Umbilical cord (tissue), 2 donors: ENCODE measurements around the gene NCAM1. TPM values are rescaled to one million over a fixed set of nuclear protein-coding genes. Genes with fewer than 3 reads are reported as not detected.
A peak's percentile ranks its signal among the peaks of the same experiment; 100 is the strongest.

Experiments used
- DNase-seq: peaks from one replicate; pipeline ENCODE4 v3.0.0-alpha.2; 2015; ENCODE audit warnings: low spot score
- total RNA-seq: library from RNA; depleted of rRNA; stranded (reverse); fragments of >200 nt; gene quantifications from one replicate; pipeline ENCODE4 v1.2.3, GENCODE V29; 2014; ENCODE audit warnings: low replicate concordance; ENCODE audit not compliant: insufficient read depth

The NCAM1 gene
- total RNA-seq, 1 donor from 2014 or later, result 3.4 TPM

DNA sequence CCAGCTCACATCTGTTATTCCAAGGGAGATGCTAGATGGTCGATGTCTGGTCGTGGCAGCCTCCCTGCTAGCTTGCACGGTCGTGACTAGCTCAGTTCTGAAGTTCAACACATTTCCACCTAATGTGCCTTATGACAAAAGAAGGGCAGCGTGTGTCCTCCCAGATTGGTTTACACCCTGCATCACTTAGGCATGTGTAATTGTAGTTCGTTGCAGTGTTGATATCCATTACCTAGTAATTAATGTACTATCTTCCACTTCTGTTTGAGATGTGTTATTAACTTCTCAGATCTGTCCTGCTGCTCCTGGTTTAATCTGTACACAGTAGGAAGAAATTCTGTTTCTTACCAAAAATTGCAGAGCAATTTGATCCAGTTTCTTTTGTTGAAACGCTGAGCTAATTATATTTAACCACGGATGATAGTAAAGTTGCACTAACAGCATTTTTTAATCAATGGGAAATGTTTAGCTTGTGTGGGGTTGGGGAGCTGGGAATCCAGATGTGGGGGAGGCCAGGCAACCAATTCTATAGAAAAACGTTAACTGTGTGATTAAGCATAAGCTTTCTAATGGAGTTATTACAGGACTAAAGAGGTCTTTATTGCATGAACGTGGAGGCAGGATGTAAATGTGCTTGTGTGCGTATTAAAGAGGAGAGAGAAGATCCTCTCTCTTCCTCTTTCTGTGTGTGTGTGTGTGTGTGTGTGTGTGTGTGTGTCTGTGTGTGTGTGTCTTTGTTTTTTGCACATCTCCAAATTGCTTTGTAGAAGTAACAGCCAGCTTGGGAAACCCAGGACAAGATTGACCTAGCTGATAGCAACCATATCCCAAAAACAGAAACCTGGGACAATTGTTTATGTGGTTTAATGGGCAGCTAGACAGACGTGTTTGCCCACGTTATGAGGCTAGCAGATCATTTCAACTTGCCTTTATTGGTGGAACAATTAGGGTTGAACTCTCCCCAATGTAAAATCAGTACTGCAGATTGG lies 207.4 kb downstream of the NCAM1 start:
- no peak for DNase-seq

DNA sequence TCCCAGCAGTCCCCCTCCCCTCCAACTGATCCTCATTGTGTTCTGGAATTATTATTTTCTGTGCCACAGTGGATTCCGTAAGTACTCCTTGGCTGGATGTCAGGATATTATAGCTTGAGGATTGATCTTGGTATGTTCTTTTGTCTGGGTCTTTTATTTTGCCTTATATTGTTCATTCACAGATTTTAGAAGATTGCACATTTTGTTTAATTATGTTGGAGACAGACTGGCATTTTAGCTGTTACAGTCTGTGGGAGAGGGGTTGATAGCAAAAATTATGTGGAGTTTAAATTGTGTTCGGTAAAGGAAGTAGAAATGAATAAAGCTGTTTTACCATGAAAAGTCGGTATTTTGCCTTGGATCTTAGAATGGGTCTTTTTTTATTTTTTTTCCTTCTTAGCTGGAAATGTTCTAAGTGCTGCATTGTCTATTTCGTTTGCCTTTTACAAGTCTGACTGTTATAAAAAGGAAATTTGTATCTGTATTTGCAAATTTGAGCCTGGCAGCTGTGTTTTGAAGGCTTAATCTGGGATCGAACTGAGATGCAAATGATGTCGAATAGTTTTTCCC lies 211.2 kb downstream of the NCAM1 start:
- DNase-seq, result no peak

DNA sequence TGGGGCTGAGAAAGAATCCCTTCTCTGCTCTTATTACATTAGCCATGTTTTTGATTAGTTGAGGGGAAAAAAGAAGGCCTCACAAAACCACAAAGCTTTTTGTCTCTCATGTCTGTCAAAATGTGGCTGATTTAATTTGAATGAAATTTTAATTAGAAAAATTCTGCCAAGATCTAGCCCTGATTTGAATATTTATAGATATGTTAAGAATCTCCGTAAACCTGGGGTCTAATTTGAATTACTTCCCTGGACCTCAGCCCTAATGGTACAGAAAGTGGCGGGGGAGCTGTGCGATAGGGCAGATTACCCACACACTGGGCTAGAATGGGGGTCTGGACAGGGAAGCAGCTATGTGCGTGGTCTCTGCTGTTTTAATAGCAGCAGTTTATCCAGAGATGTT lies 211.9 kb downstream of the NCAM1 start:
- DNase-seq, result no peak

DNA sequence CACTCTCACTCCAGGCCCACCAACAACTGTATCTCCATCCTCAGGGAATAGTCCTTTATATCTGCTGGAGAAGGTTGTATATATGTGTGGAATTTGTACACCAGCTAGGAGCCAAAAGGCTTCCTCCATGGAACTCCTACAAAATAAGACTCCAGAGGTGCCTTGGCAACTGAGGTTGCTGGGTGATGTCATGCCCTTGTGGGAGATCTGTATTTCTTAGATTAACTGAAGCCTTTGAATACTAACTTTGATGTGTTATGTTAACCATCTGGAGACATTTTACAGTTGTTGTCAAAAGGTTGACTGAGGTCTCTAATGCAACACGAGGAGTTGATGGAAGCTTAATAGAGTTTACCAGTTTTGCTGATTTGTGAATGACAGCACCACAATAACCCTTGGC lies 213.7 kb downstream of the NCAM1 start:
- peak; percentile 50 for DNase-seq

DNA sequence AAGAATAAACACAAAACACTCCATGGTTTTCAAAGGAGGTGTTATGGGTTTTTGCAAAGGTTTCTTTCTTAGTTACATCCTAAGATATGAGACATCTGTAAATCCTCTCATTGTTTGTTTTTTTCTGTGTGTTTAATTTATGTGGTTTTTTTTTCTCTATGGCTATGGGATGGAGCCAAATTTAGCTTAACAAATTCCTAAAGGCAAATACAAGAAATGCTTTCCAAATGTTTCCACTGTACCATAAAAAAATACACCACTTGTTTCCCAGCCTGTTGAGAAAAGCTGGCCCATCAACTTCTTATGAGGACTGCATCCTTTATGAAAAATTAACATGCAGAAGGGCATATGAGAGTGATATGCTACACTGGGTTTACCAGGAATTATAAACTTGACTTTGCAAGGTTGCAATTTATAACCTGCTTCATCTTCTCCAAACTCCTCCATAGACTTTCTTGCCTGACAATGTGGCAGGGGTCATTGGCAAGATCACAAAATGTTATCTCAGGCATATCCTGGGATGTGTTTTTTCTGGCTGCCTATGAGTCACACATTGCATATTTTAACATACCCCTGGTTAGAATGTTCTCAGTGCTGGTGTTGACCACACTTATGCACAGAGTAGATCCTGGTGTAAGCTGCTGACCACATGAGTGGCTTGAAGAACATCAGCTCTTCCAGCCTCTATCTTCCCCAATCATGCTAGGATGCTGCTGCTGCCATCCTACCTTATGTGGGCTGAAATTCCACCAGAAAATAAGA lies 215.6 kb downstream of the NCAM1 start:
- peak; percentile 66 for DNase-seq

DNA sequence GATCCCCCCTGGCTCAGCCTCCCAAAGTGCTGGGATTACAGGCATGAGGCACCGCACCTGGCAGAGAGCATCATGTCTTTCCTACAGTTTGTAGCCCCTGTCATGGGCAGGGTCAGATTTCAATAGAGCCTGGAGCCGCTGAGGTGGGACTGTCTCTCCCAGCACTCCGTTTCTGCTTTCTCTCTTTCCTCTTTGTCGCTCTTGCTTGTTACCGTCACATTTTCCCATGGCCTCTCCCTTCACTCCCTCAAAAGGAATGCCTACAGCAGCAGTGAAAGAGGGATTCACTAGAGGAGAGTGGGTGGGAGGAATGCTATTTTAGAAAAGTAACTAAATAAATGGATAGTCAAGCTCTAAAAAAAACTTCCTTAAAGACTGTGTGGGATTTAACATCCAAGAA lies 216.5 kb downstream of the NCAM1 start:
- no peak for DNase-seq

DNA sequence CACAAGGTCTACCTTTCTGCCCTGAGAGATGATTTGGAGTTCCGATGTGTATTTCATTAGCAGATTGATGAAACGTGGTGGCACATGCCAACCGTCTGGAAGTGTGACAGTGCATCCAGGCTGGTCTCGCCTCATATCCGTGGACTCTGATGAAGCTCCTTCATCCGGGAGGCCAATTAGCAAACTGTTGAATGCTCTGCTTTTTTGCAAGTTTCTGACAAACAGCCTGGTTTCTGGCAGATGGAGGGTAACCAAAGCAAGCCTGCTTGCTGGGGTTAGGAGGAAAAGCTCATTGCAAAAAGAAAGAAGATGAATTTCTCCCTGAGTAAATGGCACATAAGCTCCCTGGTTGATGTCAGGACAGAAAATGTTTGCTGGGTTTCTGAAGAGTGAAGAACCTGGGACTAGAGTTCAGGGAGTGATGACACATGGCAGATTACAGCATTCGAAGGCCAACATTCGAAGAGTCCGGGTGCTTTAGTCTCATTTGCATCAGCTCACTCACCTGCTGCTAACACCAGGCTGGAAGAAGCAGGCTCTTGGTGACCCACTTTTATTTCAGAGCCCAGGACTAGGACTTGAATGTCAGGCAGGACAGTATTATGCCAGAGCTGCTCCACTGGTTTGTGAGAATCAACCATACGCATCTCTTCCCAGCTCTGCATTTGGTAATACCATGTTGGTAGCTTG lies 217.3 kb downstream of the NCAM1 start:
- DNase-seq, result no peak

DNA sequence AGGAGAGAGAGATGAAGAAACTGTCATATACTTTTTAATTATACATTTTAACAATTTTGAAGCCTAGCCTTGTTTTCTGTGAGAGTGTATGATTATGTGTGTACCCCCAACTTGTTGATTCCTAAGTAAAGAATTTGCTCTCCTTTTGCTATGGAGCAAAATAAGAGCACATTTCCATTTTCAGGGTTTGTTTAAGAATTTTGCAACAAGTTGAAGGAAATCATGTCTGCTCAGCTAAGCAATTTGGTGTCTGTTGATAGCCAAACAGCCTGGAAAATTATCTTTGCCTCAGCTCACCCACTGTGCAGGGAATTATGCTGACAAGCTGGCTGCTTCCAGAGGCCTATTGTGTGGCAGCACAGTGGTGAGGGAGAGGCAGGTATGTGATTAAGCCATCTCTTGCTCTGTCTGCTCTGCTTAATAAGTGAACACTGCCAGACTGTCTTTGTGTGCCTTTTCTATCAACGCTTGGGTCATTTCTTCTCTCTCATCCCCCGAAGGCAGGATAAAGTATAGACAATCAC lies 218.0 kb downstream of the NCAM1 start:
- DNase-seq, result no peak

DNA sequence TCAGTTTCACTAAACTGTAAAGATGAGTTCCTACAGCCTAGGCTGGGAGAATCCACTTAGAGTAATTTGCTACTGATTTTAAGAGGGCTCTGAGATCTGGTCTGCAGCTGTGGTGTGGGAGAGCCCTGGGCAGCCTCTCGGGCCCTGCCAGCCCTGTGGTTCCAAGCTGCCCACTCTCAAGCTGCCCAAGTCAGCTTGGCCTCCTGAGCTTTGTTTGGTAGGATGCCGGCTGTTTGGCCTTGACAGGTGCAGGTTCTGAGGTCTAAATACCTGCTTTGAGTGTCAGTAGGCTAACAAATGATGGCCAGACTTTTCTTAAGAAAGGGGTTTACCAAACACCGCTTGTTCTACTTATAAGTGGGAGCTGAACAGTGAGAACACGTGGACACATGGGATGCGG lies 219.9 kb downstream of the NCAM1 start:
- DNase-seq, result no peak

DNA sequence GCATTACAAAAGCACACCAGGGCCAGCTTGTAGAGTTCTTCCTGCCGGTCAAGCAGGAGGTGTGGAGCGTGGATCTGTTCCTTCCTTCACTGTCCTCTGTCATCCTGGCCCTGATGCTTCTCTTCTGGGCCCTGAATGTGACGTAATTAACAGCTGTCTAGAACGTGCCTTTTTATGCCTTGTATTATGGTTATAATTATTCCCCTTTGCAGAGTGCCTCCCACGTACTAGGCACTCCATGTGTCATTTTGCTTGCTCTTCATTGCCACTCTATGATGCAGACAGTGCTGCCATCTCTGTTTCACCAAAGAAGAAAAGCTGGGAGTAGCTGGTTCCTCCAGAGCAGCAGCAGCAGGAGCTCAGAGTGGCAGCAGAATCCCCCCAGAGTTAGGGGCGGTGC lies 221.1 kb downstream of the NCAM1 start:
- no peak for DNase-seq

DNA sequence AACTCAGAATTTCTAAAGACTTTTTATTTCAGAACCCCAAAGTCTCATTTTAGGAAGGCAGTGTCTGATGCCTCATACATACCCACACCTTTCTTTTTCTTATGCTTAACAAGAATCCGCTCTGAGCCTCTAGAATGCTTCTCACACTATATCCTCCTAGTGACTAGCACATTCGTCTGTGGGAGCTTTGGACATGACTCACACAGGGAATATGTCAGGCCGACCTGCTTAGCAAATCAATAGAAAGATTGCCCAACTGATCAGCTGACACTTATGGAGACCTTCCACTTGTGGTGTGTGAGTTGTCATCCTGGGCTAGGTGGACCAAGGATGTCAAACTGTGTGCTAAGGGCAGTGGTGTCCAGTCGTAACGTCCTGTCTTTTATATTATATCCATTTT lies 223.3 kb downstream of the NCAM1 start:
- no peak for DNase-seq

DNA sequence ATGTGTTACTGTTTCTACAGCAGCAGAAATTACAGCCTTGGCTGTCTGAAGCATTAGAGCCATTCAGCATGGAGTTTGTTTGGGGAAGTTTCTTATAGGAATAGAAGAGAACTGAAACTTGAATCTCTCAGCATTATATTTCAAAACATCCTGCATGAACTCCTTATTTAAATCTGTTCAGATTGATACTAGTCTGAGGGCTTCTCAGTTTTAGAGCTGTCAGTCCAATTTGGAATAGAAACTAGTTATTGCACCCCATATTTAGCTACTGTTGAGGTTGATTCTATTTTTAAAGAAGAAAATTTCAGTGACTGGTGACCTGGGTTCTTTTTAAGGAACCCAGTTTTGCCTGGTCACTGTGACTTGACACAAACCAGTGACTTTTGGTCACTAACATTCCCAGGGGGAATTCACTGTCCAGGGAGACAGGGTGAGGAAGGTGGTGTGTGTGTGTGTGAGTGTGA lies 227.2 kb downstream of the NCAM1 start:
- peak; percentile 50 for DNase-seq

DNA sequence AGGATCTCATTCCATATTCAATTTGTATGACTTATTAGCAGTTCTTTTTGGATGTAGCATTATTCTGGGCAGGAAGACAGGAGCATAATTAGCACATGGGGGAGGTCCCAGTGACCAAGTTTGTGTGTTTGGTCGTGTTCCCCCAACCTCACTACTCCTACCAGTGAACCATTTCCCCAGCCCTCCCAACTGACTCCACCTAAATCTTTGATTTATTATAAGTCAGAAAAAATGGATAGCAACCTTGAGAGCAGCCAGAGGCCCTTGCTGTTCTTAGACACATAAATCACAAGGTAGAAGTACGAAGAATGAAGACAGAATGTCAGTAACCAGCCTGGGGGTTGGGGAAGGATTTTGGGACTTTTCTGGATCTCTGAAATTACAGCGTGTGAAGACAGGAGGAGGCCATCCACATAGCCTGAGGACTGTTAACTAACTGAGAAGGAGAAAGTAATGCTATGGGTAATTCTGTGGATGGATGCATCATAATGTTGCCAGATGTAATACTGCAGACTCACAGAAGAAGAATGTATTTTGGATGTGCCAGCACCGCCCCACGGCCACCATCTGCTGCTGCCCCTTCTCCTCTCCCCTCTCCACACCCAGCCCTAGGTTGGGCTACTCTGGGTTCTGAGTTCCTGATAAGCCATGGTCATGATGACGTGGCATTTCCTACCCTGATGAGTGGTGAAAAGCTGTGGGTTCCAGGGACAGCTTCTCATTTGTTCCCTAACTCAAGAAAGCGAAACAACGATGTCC lies 228.9 kb downstream of the NCAM1 start:
- DNase-seq, result peak; percentile 60

DNA sequence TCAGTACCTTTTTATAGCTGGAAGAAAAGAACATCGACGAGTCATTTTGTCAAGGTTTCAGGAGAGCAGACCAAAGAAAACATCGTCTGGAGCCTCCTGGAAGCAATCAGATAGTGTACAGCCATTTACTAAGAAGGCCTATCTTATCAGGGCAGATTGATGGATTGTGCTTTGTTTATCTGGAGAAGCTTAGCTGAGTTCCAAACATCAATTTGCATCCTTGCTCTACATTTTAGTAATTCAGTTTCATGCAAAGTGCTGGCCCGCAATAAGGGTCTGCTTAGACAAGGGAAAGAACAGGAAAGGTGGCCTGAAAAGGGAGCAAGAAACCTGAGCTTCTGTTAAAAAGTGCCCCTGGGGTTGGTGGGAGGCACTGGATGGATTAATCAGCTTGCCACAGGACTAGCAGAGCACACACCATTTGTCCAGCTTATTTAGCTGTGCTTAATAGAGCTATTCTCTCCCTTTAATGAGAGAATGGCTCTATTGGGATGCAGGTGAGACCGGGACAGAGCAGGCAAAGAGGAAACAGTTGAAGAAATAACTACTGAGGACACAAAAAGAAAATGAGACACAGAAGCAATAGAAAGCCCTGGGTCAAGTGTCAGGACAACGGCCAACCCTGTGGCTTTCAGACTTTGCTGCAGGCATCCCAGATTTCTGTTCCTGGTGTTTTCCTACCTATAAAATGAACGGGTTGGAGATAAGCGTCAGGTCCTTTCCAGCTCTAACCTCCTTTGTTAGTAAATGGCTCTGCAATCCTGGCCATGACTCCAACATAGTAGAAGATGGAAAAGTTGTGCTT lies 231.1 kb downstream of the NCAM1 start:
- no peak for DNase-seq

DNA sequence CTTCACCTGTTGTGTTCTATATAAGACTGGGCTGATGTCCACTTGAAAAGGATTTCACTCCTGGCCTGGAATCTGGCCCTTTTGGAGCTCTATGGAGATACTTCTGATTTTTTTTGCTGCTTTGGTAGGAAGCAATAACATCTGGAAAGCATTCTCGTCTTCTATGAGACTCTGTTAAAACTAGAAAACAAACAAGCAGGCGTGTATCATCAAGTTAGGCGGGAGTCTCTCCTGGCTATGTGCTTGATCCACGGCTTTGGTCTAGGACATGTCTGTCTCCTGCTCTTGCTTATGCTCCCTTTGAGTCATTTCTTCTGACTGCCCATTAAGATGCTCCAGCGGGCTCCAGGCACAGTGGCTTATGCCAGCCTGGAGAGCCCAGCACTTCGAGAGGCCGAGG lies 231.8 kb downstream of the NCAM1 start:
- DNase-seq, result peak; percentile 67

DNA sequence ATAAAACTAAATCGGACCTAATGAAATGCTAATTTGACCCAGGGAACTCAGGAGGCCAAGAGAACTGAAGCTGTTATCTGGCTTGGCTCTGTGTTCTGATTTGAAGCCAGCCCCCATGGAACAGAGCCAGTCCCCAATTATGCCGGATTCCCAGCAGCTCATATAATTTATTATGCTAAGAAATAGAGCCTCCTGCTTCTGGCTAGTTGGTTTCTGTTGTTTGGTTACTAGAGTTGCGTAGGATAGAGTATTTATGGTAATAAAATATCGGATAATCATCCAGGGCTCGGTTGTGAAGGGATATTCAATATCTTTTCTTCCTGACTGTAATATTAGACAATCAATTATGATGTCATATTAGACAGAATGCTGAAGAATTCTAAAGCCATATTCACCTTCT lies 232.7 kb downstream of the NCAM1 start:
- no peak for DNase-seq

DNA sequence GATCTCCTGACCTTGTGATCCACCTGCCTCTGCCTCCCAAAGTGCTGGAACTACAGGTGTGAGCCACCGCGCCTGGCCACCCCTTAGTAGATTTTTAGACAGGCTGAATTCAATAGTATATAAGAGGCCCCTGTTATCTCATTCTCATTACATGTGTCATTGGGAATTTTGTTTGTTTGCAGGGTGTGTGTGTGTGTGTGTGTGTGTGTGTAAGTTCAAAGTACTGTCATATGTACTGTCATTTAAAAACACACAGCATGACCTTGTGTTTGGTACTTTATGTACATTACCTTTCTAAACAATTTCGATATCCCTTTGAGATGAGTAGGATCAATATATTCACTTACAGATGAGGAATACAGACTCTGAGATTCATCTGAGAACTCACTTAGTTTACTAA lies 234.5 kb downstream of the NCAM1 start:
- no peak for DNase-seq

DNA sequence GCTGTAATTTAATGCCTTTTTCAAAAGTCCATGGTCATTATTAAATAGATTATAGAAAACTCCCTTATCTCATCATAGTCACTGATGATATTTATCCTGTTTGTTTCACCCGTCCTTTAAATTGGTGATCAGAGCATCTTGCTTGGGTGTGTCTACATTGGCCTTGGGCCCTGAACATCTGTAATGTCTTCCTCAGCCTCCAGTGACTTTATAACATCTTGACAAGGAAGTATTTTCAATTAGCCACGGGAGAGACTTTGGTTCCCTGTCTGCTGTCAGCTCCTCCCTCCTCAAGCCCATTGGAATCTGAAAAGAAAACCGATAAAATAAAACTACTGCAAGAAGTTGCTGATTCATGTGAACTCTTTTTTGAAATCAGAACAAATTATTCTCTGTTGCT lies 236.2 kb downstream of the NCAM1 start:
- no peak for DNase-seq

DNA sequence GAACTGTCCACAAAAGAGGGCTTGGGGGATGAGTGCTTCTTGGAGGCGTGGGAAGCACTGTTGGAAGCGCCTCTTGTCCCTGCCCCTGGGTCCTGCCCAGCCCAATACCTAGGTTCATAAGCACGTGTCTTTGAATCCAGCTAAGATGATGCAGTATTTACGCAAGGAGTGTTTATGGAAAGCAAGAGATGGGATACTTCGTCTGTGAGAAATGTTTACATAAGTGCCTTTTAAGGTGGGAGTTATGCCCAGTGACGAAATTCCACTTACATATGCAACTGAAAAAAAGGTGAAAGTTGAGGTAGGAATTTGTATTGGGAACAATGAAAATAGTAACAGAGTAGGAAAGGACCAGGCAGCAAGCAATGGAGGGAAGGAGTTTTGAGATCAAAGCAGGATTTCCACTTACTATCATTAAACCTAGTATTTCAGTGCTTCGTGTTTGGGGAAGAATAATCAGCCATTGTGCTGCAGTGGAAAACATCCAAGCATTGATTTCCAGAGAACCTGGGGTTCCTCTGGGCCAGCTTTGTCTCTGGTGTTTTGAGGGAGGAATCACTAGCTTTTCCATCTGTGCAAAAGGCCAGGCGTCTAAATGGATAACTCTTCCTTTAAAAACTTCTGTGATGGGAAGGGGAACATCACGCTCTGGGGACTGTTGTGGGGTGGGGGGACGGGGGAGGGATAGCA lies 237.9 kb downstream of the NCAM1 start:
- DNase-seq, result no peak
